IMR-90 (cell line): ENCODE results near the gene GNL2. TPM values are rescaled to one million over a fixed set of nuclear protein-coding genes. Genes with fewer than 3 reads are reported as not detected.

Source experiments
- ATAC-seq: fragments of 200-7000 bp; cut with Tn5 transposase; 2 replicates; pipeline ENCODE4 v1.9.1; 2020; ENCODE audit warnings: low read depth, mild to moderate bottlenecking, moderate library complexity
- BruUV-seq: library from RNA; stranded (reverse); fragments of 400-500 nt; replicated peaks from 2 replicates; lab custom pipeline; 2021; lab: Mats Ljungman, UMichigan
- CTCF ChIA-PET: fragments of 300-600 bp; formaldehyde crosslinking; extraction: SDS; loops from one replicate; lab custom pipeline; 2021; ENCODE audit warnings: antibody characterized with exemption; lab: Yijun Ruan, JAX
- POLR2A ChIA-PET: fragments of 300-600 bp; sonication (Branson Sonifier 250); formaldehyde crosslinking; loops from one replicate; lab custom pipeline; 2022; ENCODE audit warnings: antibody characterized with exemption; ENCODE audit not compliant: unreplicated experiment; lab: Charles Lee
- DNase-seq: peaks from one replicate; pipeline ENCODE4 v3.0.0; 2013
- H2AFZ ChIP-seq: replicated peaks from 2 replicates; pipeline ENCODE3; 2013; ENCODE audit warnings: low read length, mild to moderate bottlenecking; ENCODE audit not compliant: poor library complexity
- H2AK5ac ChIP-seq: 2 replicates; pipeline ENCODE4 v1.6.1; 2013; ENCODE audit warnings: low read depth, low read length, inconsistent platforms
- H2AK9ac ChIP-seq: replicated peaks from 2 replicates; pipeline ENCODE3; 2013; ENCODE audit warnings: mild to moderate bottlenecking, low read depth, low read length, moderate library complexity; ENCODE audit not compliant: poor library complexity
- H2BK120ac ChIP-seq: 2 replicates; pipeline ENCODE4 v1.6.1; 2013; ENCODE audit warnings: low read depth, low read length, inconsistent platforms
- H2BK15ac ChIP-seq: 3 replicates; pipeline ENCODE4 v1.6.1; 2013; ENCODE audit warnings: low read depth, low read length, inconsistent platforms
- H2BK20ac ChIP-seq: 2 replicates; pipeline ENCODE4 v1.6.1; 2013; ENCODE audit warnings: low read depth, mild to moderate bottlenecking, inconsistent platforms, low read length, moderate library complexity
- H2BK5ac ChIP-seq: 2 replicates; pipeline ENCODE4 v1.6.1; 2013; ENCODE audit warnings: mild to moderate bottlenecking, low read depth, low read length, inconsistent platforms; ENCODE audit not compliant: poor library complexity, severe bottlenecking
- H3K14ac ChIP-seq: replicated peaks from 2 replicates; pipeline ENCODE4 v1.6.1; 2013; ENCODE audit warnings: low read depth, low read length, inconsistent platforms
- H3K18ac ChIP-seq: 2 replicates; pipeline ENCODE4 v1.6.1; 2013; ENCODE audit warnings: low read depth, low read length, control low read depth
- H3K23ac ChIP-seq: 2 replicates; pipeline ENCODE4 v1.6.1; 2013; ENCODE audit warnings: low read depth, low read length, inconsistent platforms
- H3K27ac ChIP-seq: 2 replicates; pipeline ENCODE4 v1.5.1; 2013; ENCODE audit warnings: mild to moderate bottlenecking, control low read depth, low read length; ENCODE audit not compliant: insufficient read depth
- H3K27me3 ChIP-seq: 2 replicates; pipeline ENCODE4 v1.6.1; 2013; ENCODE audit warnings: low read length; ENCODE audit not compliant: control insufficient read depth, insufficient read depth
- H3K36me3 ChIP-seq: 2 replicates; pipeline ENCODE4 v1.6.1; 2013; ENCODE audit warnings: low read length, mixed read lengths; ENCODE audit not compliant: control insufficient read depth, insufficient read depth
- H3K4ac ChIP-seq: 2 replicates; pipeline ENCODE4 v1.6.1; 2013; ENCODE audit warnings: low read depth, low read length, inconsistent platforms
- H3K4me1 ChIP-seq: 2 replicates; pipeline ENCODE4 v1.6.1; 2013; ENCODE audit warnings: low read length, mixed read lengths; ENCODE audit not compliant: control insufficient read depth, insufficient read depth
- H3K4me2 ChIP-seq: 2 replicates; pipeline ENCODE4 v1.6.1; 2013; ENCODE audit warnings: low read depth, mild to moderate bottlenecking, control low read depth, low read length, moderate library complexity
- H3K4me3 ChIP-seq: 2 replicates; pipeline ENCODE4 v1.5.1; 2013; ENCODE audit warnings: low read depth, mild to moderate bottlenecking, control low read depth, low read length, moderate library complexity; ENCODE audit not compliant: insufficient read depth
- H3K56ac ChIP-seq: 2 replicates; pipeline ENCODE4 v1.6.1; 2013; ENCODE audit warnings: low read length, inconsistent platforms; ENCODE audit not compliant: insufficient read depth; ENCODE audit errors: extremely low read depth
- H3K79me1 ChIP-seq, 2 experiments: 2 replicates each; pipeline ENCODE4 v1.6.1; 2013; ENCODE audit warnings: low read length in 2 of 2, inconsistent platforms in 1 of 2, low read depth in 1 of 2
- H3K9ac ChIP-seq: 2 replicates; pipeline ENCODE4 v1.6.1; 2013; ENCODE audit warnings: low read depth, low read length, control low read depth
- H3K9me1 ChIP-seq: 2 replicates; pipeline ENCODE4 v1.6.1; 2013; ENCODE audit warnings: low read length, inconsistent platforms; ENCODE audit not compliant: insufficient read depth
- H3K9me3 ChIP-seq: 2 replicates; pipeline ENCODE4 v1.6.1; 2013; ENCODE audit warnings: low read length; ENCODE audit not compliant: control insufficient read depth, insufficient read depth
- H4K20me1 ChIP-seq: 2 replicates; pipeline ENCODE4 v1.6.1; 2013; ENCODE audit warnings: low read length, inconsistent platforms; ENCODE audit not compliant: insufficient read depth
- H4K5ac ChIP-seq: 2 replicates; pipeline ENCODE4 v1.6.1; 2013; ENCODE audit warnings: mild to moderate bottlenecking, low read depth, low read length, control low read depth
- H4K8ac ChIP-seq, 2 experiments: 2 replicates each; pipeline ENCODE4 v1.6.1; 2013; ENCODE audit warnings: low read depth in 2 of 2, low read length in 2 of 2, control low read depth in 1 of 2, inconsistent platforms in 1 of 2
- H4K91ac ChIP-seq: 2 replicates; pipeline ENCODE4 v1.6.1; 2013; ENCODE audit warnings: low read depth, low read length, inconsistent platforms; ENCODE audit not compliant: insufficient read depth
- CEBPB ChIP-seq: IDR thresholded peaks from 2 replicates; pipeline ENCODE4 v1.6.1; 2012; ENCODE audit warnings: low read depth, low read length, improper control_type of control experiment
- FOS ChIP-seq: fragments of 150-350 bp; IDR thresholded peaks from 2 replicates; pipeline ENCODE4 v1.6.1; 2016; ENCODE audit warnings: low read depth, low read length
- MAFK ChIP-seq: IDR thresholded peaks from 2 replicates; pipeline ENCODE4 v1.6.1; 2012; ENCODE audit warnings: low read depth, low read length, improper control_type of control experiment
- MAZ ChIP-seq: IDR thresholded peaks from 2 replicates; pipeline ENCODE4 v1.6.1; 2012; ENCODE audit warnings: low read depth, mild to moderate bottlenecking, low read length, improper control_type of control experiment, moderate library complexity, borderline replicate concordance
- RAD21 ChIP-seq: IDR thresholded peaks from 2 replicates; pipeline ENCODE4 v1.6.1; 2012; ENCODE audit warnings: low read length, improper control_type of control experiment
- WGBS, 2 experiments: methylation state at CpG; one replicate each; pipeline versions ENCODE4 v1.1.5 to v1.1.7; 2013; ENCODE audit warnings: missing lambda C conversion rate in 2 of 2; ENCODE audit not compliant: insufficient read length in 1 of 2; ENCODE audit errors: extremely low coverage in 2 of 2; 5-methylcytosine and 5-hydroxymethylcytosine counted together
- dilution Hi-C: fragments of 300-500 bp; cut with HindIII; formaldehyde crosslinking; loops from one replicate; pipeline ENCODE4 v1.14.3; 2018; ENCODE audit warnings: low sequenced_read_pairs; ENCODE audit not compliant: unreplicated experiment
- in situ Hi-C: fragments of 300-500 bp; cut with MboI; formaldehyde crosslinking; loops from 3 replicates; pipeline ENCODE4 v1.14.3; 2019; ENCODE audit warnings: low sequenced_read_pairs, inconsistent platforms, mixed read lengths
- intact Hi-C: fragments of 100-400 bp; cut with micrococcal nuclease; formaldehyde crosslinking; loops from 2 replicates; pipeline ENCODE4 v1.10.0; 2022
- polyA plus RNA-seq, 3 experiments: library from polyadenylated mRNA; depleted of rRNA; stranded (reverse); fragments of >200 nt; gene quantifications; 2 replicates each; pipeline ENCODE4 v1.2.3, GENCODE V29; 2012; ENCODE audit warnings: low replicate concordance in 1 of 3
- total RNA-seq: library from RNA; depleted of rRNA; stranded (reverse); fragments of >200 nt; gene quantifications from 2 replicates; pipeline ENCODE4 v1.2.3, GENCODE V29; 2012
- TF ChIP-seq, protein P1 (sequence below): fragments of 150-350 bp; IDR thresholded peaks from 2 replicates; pipeline ENCODE4 v1.6.1; 2017; ENCODE audit warnings: mild to moderate bottlenecking, antibody characterized with exemption, low read length, low read depth

Gene GNL2
- total and polyA plus RNA-seq, 2 of the 4 experiments (the other 2 are of a cell fraction): 42.9 to 77.4 TPM

DNA sequence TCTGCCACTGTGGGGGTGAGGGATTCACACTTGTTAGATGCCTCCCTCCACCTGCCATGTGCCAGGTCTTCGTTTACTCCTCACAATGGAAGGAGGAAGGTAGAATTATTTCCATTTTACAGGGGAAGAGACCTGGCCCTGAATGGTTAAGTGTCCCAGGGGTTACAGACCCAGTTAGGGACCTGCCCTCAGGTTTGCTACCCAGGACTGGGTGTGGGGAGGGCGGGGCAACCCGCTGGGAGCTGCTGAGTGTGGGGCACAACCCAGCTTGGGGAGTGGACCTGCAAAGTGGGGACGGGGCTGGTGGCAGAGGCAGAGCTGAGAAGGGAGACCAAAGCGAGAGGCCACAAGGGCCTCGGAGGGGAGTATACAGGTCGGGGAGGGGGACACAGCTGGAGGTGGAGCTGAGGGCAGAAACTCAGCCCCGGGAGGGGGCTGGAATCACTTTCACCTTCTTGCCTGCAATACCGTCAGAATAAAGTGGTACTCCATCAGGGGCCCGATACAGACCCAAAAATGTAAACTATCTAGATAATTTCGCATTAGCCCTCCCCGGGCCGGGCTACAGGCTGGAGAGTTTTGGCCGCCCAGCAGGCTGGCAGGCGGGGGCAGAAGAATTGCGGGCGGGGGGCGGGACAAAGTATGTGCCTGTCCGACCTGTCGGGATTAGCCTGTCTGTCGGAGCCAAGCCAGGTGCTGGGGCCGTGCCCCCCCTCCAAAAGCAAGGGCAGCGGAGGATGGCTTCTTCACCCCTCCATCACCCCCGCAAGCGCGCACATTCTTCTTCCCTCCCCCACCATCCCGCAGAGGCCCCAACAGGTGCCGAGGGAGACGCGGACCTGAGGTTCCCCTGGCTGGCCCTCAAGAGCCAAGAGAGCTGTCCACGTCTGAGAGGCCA, 37.6 kb upstream of the GNL2 start (continued):
- TF ChIP-seq CEBPB: no peak

DNA sequence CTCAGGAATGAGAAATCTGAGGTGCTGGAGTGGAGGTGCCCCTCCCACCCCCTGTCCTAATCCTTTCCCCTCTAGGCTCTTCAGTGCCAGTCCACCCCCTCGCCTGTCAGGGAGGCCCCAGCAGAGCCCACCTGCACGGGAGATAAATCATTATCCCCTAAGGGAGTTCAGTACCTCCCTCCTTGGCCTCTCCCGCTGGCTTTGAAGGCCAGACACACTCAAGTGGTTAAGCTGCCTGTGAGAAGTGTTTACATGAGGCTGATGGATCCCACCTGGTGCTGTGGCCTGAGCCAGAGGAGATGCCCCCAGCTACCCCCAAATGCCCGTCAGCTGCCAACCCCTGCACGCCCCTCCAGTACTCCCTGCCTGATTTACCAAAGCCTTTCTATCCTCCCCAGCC, 35.3 kb upstream of the GNL2 start:
- in situ Hi-C loops: no loop called here

More for the DNA sequence above, 35.3 kb upstream of the GNL2 start:
- no peak overlapping the region for H3K14ac ChIP-seq
- H2BK15ac ChIP-seq: no peak overlapping the region
- no peak overlapping the region for H4K8ac ChIP-seq
- no peak overlapping the region for H2BK20ac ChIP-seq
- no CpG with 5 or more reads among the region's 5 CpGs for WGBS, 2 experiments
- intact Hi-C loops (no loop called here), dilution Hi-C loops (no loop called here)
- H3K9me3 ChIP-seq: no peaks in the 10 kb centered on the region
- ChIA-PET CTCF (no interaction called here), POLR2A (no interaction called here)
- no TSS peak for BruUV-seq
- H4K91ac ChIP-seq: no peak overlapping the region
- no peak overlapping the region for H4K5ac ChIP-seq
- no peak overlapping the region for H3K27ac ChIP-seq
- H2BK5ac ChIP-seq: no peak overlapping the region
- no peak overlapping the region for H3K4me3 ChIP-seq
- H3K36me3 ChIP-seq: no peaks in the 10 kb centered on the region
- no peak overlapping the region for H3K23ac ChIP-seq
- DNase-seq (no peak), ATAC-seq (no peak)
- no peaks in the 10 kb centered on the region for H3K4me1 ChIP-seq
- no peak overlapping the region for H2AK5ac ChIP-seq
- no peak overlapping the region for H3K4ac ChIP-seq
- H3K4me2 ChIP-seq: no peak overlapping the region
- no peak overlapping the region for H3K56ac ChIP-seq
- H2AK9ac ChIP-seq: no peak overlapping the region
- TF ChIP-seq MAFK: no peak
- TF ChIP-seq FOS: no peak
- TF ChIP-seq CEBPB: no peak
- no peak for TF ChIP-seq MAZ
- TF ChIP-seq, protein P1, sequence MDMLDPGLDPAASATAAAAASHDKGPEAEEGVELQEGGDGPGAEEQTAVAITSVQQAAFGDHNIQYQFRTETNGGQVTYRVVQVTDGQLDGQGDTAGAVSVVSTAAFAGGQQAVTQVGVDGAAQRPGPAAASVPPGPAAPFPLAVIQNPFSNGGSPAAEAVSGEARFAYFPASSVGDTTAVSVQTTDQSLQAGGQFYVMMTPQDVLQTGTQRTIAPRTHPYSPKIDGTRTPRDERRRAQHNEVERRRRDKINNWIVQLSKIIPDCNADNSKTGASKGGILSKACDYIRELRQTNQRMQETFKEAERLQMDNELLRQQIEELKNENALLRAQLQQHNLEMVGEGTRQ: no peak
- no peak for TF ChIP-seq RAD21
- no peaks in the 10 kb centered on the region for H3K79me1 ChIP-seq
- H3K9me1 ChIP-seq: no peaks in the 10 kb centered on the region
- no peak overlapping the region for H2AFZ ChIP-seq
- peaks cover 85% of the 10 kb centered on the region for H3K27me3 ChIP-seq
- no peak overlapping the region for H2BK120ac ChIP-seq
- H3K9ac ChIP-seq: no peak overlapping the region
- no peak overlapping the region for H3K18ac ChIP-seq
- no peaks in the 10 kb centered on the region for H4K20me1 ChIP-seq
